Vagina (tissue), 2 donors: Measurements from ENCODE around the gene AP2M1.

Experiments
- POLR2A ChIP-seq, 2 donors: fragments of 450-650 bp; IDR thresholded peaks; one replicate each; pipeline ENCODE4 v1.6.1; 2017; ENCODE audit warnings: antibody characterized with exemption in 2 of 2, mild to moderate bottlenecking in 2 of 2, moderate library complexity in 2 of 2
- POLR2AphosphoS5 ChIP-seq, 2 donors: sonication (generic); formaldehyde crosslinking; IDR thresholded peaks; one replicate each; pipeline ENCODE4 v1.9.0; 2017; ENCODE audit warnings: antibody characterized with exemption in 2 of 2, mild to moderate bottlenecking in 2 of 2, low read depth in 1 of 2; ENCODE audit not compliant: insufficient read depth in 1 of 2
- TF ChIP-seq, protein P1 (sequence below), 3 experiments: fragments of 450-650 bp in 2 of 3; fragments of 200-600 bp in 1 of 3; sonication (generic) in 1 of 3; IDR thresholded peaks; one replicate each; pipeline ENCODE4 v1.5.1; 2017 to 2019; ENCODE audit warnings: antibody characterized with exemption in 3 of 3, mild to moderate bottlenecking in 2 of 3, moderate library complexity in 2 of 3

DNA sequence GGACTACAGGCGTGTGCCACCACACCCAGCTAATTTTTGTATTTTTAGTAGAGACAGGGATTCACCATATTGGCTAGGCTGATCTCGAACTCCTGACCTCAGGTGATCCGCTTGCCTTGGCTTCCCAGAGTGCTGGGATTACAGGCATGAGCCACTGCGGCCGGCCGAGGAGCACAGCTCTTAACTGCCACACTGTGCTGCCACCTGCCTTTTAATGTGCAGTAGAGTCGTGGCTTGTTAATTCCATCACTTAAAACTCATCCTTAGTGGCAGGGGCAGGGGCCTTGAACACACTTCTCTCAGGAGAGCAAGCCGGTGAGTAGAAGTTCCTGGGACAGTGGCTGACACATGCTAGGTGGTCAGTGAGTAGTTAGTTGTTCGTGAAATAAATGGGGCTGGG is 23.9 kb downstream of the AP2M1 start:
- TF ChIP-seq, protein P1, sequence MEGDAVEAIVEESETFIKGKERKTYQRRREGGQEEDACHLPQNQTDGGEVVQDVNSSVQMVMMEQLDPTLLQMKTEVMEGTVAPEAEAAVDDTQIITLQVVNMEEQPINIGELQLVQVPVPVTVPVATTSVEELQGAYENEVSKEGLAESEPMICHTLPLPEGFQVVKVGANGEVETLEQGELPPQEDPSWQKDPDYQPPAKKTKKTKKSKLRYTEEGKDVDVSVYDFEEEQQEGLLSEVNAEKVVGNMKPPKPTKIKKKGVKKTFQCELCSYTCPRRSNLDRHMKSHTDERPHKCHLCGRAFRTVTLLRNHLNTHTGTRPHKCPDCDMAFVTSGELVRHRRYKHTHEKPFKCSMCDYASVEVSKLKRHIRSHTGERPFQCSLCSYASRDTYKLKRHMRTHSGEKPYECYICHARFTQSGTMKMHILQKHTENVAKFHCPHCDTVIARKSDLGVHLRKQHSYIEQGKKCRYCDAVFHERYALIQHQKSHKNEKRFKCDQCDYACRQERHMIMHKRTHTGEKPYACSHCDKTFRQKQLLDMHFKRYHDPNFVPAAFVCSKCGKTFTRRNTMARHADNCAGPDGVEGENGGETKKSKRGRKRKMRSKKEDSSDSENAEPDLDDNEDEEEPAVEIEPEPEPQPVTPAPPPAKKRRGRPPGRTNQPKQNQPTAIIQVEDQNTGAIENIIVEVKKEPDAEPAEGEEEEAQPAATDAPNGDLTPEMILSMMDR (IDR thresholded peaks at IDR 0.05): no peak
- TF ChIP-seq POLR2AphosphoS5 (IDR thresholded peaks at IDR 0.05; ENCODE audit: insufficient read depth in 1 of 2, low read depth in 1 of 2) (no peak), POLR2A (IDR thresholded peaks at IDR 0.05) (no peak)
